Measurements from ENCODE around the gene RBMS3.
"Not testable (repeated sequence)": the region's sequence is repeated elsewhere in the genome, so short reads cannot be mapped to it uniquely, and the experiment has no call there.

RBMS3 gene

GRCh38 chr3:29775340-29775739 is 494.5 kb downstream of the RBMS3 start:
- no peak overlapping the region for H3K27ac ChIP-seq (ENCODE audit: low read length)
- no peaks in the 10 kb centered on the region for H3K36me3 ChIP-seq (ENCODE audit: control insufficient read depth in 1 of 2, insufficient read depth in 2 of 2, low read length in 2 of 2)
- H3K4me3 ChIP-seq (ENCODE audit: low read depth in 1 of 2, low read length in 2 of 2) = no peak overlapping the region
- H3K4me1 ChIP-seq (ENCODE audit: control insufficient read depth in 1 of 2, insufficient read depth in 2 of 2, low read length in 2 of 2) = no peaks in the 10 kb centered on the region
- H3K27me3 ChIP-seq (ENCODE audit: low read depth, low read length) = no peaks in the 10 kb centered on the region
- H3K9me3 ChIP-seq (ENCODE audit: control insufficient read depth in 1 of 2, low read length in 2 of 2) = no peaks in the 10 kb centered on the region

- no peaks in the 10 kb centered on the region for H3K4me1 ChIP-seq (ENCODE audit: control insufficient read depth in 1 of 2, insufficient read depth in 2 of 2, low read length in 2 of 2)
- H3K27ac ChIP-seq (ENCODE audit: low read length) = no peak overlapping the region
- H3K36me3 ChIP-seq (ENCODE audit: control insufficient read depth in 1 of 2, insufficient read depth in 2 of 2, low read length in 2 of 2) = no peaks in the 10 kb centered on the region
- H3K27me3 ChIP-seq (ENCODE audit: low read depth, low read length) = no peaks in the 10 kb centered on the region
- H3K9me3 ChIP-seq (ENCODE audit: control insufficient read depth in 1 of 2, low read length in 2 of 2) = no peaks in the 10 kb centered on the region
- no peak overlapping the region for H3K4me3 ChIP-seq (ENCODE audit: low read depth in 1 of 2, low read length in 2 of 2)
Observed at GRCh38 chr3:29777869-29778268, 497.0 kb downstream of the RBMS3 start.

GRCh38 chr3:29789686-29790085 is 508.8 kb downstream of the RBMS3 start:
- no peaks in the 10 kb centered on the region for H3K4me1 ChIP-seq (ENCODE audit: control insufficient read depth in 1 of 2, insufficient read depth in 2 of 2, low read length in 2 of 2)
- no peak overlapping the region for H3K4me3 ChIP-seq (ENCODE audit: low read depth in 1 of 2, low read length in 2 of 2)
- no peaks in the 10 kb centered on the region for H3K36me3 ChIP-seq (ENCODE audit: control insufficient read depth in 1 of 2, insufficient read depth in 2 of 2, low read length in 2 of 2)
- H3K27me3 ChIP-seq (ENCODE audit: low read depth, low read length) = no peaks in the 10 kb centered on the region
- H3K9me3 ChIP-seq (ENCODE audit: control insufficient read depth in 1 of 2, low read length in 2 of 2) = no peaks in the 10 kb centered on the region
- H3K27ac ChIP-seq (ENCODE audit: low read length) = no peak overlapping the region

DNA sequence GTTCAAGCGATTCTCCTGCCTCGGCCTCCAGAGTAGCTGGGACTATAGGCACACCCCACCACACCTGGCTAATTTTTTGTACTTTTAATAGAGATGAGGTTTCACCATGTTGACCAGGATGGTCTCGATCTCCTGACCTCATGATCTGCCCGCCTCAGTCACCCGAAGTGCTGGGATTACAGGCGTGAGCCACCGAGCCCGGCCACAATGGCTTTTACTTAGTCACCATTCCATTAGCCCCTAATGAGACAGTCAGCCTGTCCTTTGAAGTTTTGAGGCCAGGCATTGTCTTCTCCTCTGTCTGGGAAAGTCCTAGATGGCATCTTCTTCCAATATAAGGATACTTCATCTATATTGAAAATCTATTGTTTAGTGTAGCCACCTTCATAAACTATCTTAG is 515.9 kb downstream of the RBMS3 start:
- H3K4me3 ChIP-seq (ENCODE audit: low read depth in 1 of 2, low read length in 2 of 2) = no peak overlapping the region

DNA sequence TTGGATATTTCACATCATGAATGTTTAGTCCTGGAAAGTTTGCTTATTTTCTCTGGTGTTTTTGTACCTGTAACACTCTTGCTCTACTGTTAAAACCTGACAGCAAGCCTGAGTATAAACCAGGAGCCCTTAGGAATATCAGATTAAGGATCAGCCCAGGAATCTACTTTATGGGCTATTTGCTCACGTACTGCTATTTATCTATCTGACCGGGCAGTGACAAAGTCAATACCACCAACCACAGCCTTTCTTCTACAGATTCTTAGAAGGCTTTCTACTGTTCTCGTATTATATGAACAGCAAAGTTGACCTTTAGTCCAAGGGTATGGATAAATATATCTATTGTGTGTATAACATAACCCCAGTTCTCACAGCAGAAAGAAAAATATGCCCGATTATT is 521.2 kb downstream of the RBMS3 start:
- no peaks in the 10 kb centered on the region for H3K36me3 ChIP-seq (ENCODE audit: control insufficient read depth in 1 of 2, insufficient read depth in 2 of 2, low read length in 2 of 2)

More for the DNA sequence above, 515.9 kb downstream of the RBMS3 start:
- H3K4me1 ChIP-seq (ENCODE audit: control insufficient read depth in 1 of 2, insufficient read depth in 2 of 2, low read length in 2 of 2) = no peaks in the 10 kb centered on the region
- H3K36me3 ChIP-seq (ENCODE audit: control insufficient read depth in 1 of 2, insufficient read depth in 2 of 2, low read length in 2 of 2) = no peaks in the 10 kb centered on the region
- no peaks in the 10 kb centered on the region for H3K9me3 ChIP-seq (ENCODE audit: control insufficient read depth in 1 of 2, low read length in 2 of 2)
- H3K27ac ChIP-seq (ENCODE audit: low read length) = no peak overlapping the region
- no peaks in the 10 kb centered on the region for H3K27me3 ChIP-seq (ENCODE audit: low read depth, low read length)

GRCh38 chr3:29804044-29804443 is 523.2 kb downstream of the RBMS3 start:
- Histone ChIP-seq H3K4me1 (ENCODE audit: control insufficient read depth in 1 of 2, insufficient read depth in 2 of 2, low read length in 2 of 2) (no peaks in the 10 kb centered on the region), H3K4me3 (ENCODE audit: low read depth in 1 of 2, low read length in 2 of 2) (no peak overlapping the region)

More for the DNA sequence above, 521.2 kb downstream of the RBMS3 start:
- no peak overlapping the region for H3K4me3 ChIP-seq (ENCODE audit: low read depth in 1 of 2, low read length in 2 of 2)
- H3K27ac ChIP-seq (ENCODE audit: low read length) = no peak overlapping the region
- no peaks in the 10 kb centered on the region for H3K4me1 ChIP-seq (ENCODE audit: control insufficient read depth in 1 of 2, insufficient read depth in 2 of 2, low read length in 2 of 2)
- H3K9me3 ChIP-seq (ENCODE audit: control insufficient read depth in 1 of 2, low read length in 2 of 2) = no peaks in the 10 kb centered on the region
- no peaks in the 10 kb centered on the region for H3K27me3 ChIP-seq (ENCODE audit: low read depth, low read length)

DNA sequence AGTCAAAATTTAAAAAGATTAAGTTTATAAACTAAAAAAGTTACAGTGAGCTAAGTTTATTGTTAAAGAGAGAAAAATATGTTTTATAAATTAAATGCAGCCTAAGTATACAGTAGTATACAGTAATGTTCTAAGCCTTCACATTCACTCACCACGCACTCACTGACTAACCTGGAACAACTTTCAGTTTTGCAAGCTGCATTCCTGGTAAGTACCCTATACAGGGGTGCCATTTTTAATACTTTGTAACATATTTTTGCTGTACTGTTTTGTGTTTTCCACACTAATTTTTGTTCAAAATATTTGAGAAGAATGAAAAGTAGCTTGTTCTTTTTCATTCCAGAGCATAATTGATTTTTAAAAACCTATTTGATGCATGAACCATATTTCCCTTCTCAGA is 524.9 kb downstream of the RBMS3 start:
- Histone ChIP-seq H3K9me3 (ENCODE audit: control insufficient read depth in 1 of 2, low read length in 2 of 2) (no peaks in the 10 kb centered on the region), H3K27ac (ENCODE audit: low read length) (no peak overlapping the region)

More at GRCh38 chr3:29804044-29804443, 523.2 kb downstream of the RBMS3 start:
- Histone ChIP-seq H3K9me3 (ENCODE audit: control insufficient read depth in 1 of 2, low read length in 2 of 2) (no peaks in the 10 kb centered on the region), H3K27ac (ENCODE audit: low read length) (no peak overlapping the region), H3K27me3 (ENCODE audit: low read depth, low read length) (no peaks in the 10 kb centered on the region), H3K36me3 (ENCODE audit: control insufficient read depth in 1 of 2, insufficient read depth in 2 of 2, low read length in 2 of 2) (no peaks in the 10 kb centered on the region)

GRCh38 chr3:29808324-29808723 is 527.5 kb downstream of the RBMS3 start:
- H3K4me3 ChIP-seq (ENCODE audit: low read depth in 1 of 2, low read length in 2 of 2); H3K36me3 ChIP-seq (ENCODE audit: control insufficient read depth in 1 of 2, insufficient read depth in 2 of 2, low read length in 2 of 2): not testable (repeated sequence)

More for the DNA sequence above, 524.9 kb downstream of the RBMS3 start:
- Histone ChIP-seq H3K36me3 (ENCODE audit: control insufficient read depth in 1 of 2, insufficient read depth in 2 of 2, low read length in 2 of 2) (no peaks in the 10 kb centered on the region), H3K4me3 (ENCODE audit: low read depth in 1 of 2, low read length in 2 of 2) (no peak overlapping the region), H3K4me1 (ENCODE audit: control insufficient read depth in 1 of 2, insufficient read depth in 2 of 2, low read length in 2 of 2) (no peaks in the 10 kb centered on the region), H3K27me3 (ENCODE audit: low read depth, low read length) (no peaks in the 10 kb centered on the region)

DNA sequence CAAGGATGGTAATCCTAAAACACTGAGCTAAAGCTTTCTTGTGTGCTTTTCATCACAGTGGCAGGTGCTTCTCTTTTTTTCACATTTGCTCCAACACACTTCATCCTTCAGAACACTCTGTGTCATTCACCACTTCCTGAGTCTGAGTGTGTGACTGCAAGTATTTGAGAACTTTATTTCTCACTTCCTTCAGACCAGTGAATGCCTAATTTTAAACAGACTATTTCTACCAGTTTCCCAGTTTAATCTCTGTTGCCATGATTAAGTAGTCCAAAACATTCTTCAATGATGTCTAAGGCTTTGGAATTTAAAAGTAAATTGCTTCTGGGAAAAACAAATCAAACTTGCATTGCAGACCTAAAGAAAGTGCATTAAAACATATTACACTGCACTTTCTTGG is 541.2 kb downstream of the RBMS3 start:
- Histone ChIP-seq H3K27me3 (ENCODE audit: low read depth, low read length) (no peaks in the 10 kb centered on the region), H3K9me3 (ENCODE audit: control insufficient read depth in 1 of 2, low read length in 2 of 2) (no peaks in the 10 kb centered on the region), H3K4me3 (ENCODE audit: low read depth in 1 of 2, low read length in 2 of 2) (no peak overlapping the region), H3K27ac (ENCODE audit: low read length) (no peak overlapping the region), H3K4me1 (ENCODE audit: control insufficient read depth in 1 of 2, insufficient read depth in 2 of 2, low read length in 2 of 2) (no peaks in the 10 kb centered on the region), H3K36me3 (ENCODE audit: control insufficient read depth in 1 of 2, insufficient read depth in 2 of 2, low read length in 2 of 2) (no peaks in the 10 kb centered on the region)

More at GRCh38 chr3:29808324-29808723, 527.5 kb downstream of the RBMS3 start:
- not testable (repeated sequence) for H3K27me3 ChIP-seq (ENCODE audit: low read depth, low read length); H3K9me3 ChIP-seq (ENCODE audit: control insufficient read depth in 1 of 2, low read length in 2 of 2); H3K27ac ChIP-seq (ENCODE audit: low read length); H3K4me1 ChIP-seq (ENCODE audit: control insufficient read depth in 1 of 2, insufficient read depth in 2 of 2, low read length in 2 of 2)

DNA sequence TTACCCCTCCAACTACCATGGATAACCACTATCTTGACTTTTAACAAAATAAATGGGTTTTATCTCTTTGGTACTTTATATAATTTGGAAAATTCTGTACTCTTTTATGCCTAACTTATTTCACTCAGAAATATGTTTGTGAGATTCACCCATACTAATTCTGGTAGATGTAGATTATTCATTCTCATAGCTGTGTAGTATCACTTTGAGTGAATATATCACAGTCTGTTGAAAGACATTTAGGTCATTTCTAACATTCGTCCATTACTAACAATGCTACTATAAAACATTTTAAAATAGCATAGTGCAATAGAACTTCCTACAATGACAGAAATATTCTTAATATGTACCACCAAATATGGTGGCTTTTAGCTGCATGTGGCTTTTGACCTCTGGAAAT is 542.4 kb downstream of the RBMS3 start:
- no peaks in the 10 kb centered on the region for H3K36me3 ChIP-seq (ENCODE audit: control insufficient read depth in 1 of 2, insufficient read depth in 2 of 2, low read length in 2 of 2)
- H3K4me3 ChIP-seq (ENCODE audit: low read depth in 1 of 2, low read length in 2 of 2) = no peak overlapping the region
- H3K27me3 ChIP-seq (ENCODE audit: low read depth, low read length) = no peaks in the 10 kb centered on the region
- no peaks in the 10 kb centered on the region for H3K9me3 ChIP-seq (ENCODE audit: control insufficient read depth in 1 of 2, low read length in 2 of 2)
- H3K4me1 ChIP-seq (ENCODE audit: control insufficient read depth in 1 of 2, insufficient read depth in 2 of 2, low read length in 2 of 2) = no peaks in the 10 kb centered on the region
- H3K27ac ChIP-seq (ENCODE audit: low read length) = no peak overlapping the region

DNA sequence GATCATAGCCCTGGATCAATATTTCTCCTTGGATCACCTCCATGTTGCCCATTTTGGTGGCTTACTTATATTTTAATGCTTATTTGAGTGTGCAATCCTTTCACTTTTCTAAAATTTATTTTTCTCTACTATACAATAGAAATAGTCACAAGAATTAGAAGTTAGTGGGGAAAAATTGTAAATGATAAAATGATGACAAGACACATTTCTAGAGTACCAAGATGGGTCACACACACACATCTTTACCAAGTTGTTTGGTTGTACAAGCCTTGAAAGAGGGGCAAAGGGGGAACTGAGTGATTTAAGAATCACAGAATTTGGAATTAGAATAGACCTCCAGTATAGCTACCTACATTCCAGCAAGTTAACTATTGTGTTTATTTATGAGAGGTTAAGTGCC is 545.8 kb downstream of the RBMS3 start:
- Histone ChIP-seq H3K4me3 (ENCODE audit: low read depth in 1 of 2, low read length in 2 of 2) (no peak overlapping the region), H3K27ac (ENCODE audit: low read length) (no peak overlapping the region), H3K36me3 (ENCODE audit: control insufficient read depth in 1 of 2, insufficient read depth in 2 of 2, low read length in 2 of 2) (no peaks in the 10 kb centered on the region), H3K4me1 (ENCODE audit: control insufficient read depth in 1 of 2, insufficient read depth in 2 of 2, low read length in 2 of 2) (no peaks in the 10 kb centered on the region), H3K27me3 (ENCODE audit: low read depth, low read length) (no peaks in the 10 kb centered on the region), H3K9me3 (ENCODE audit: control insufficient read depth in 1 of 2, low read length in 2 of 2) (no peaks in the 10 kb centered on the region)

DNA sequence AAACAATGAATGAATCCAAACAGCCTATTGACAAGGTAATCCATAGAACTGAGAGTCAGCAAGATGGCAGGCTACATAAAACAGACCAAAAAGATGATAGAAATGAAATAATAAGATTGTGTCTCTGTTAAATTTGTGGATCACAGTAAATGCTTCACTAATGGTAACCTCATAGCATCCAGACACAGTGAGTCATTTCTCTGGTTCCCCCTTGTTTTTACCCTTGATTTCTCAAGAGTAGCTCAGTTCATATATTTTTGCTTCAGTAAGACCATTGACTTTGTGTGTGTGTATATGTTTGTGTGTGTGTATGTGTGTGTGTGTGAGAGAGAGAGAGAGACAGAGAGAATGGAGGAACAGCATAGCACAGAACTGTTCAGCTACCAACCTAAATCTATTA is 546.9 kb downstream of the RBMS3 start:
- H3K9me3 ChIP-seq (ENCODE audit: control insufficient read depth in 1 of 2, low read length in 2 of 2) = no peaks in the 10 kb centered on the region
- H3K4me3 ChIP-seq (ENCODE audit: low read depth in 1 of 2, low read length in 2 of 2) = no peak overlapping the region
- no peaks in the 10 kb centered on the region for H3K36me3 ChIP-seq (ENCODE audit: control insufficient read depth in 1 of 2, insufficient read depth in 2 of 2, low read length in 2 of 2)
- H3K27ac ChIP-seq (ENCODE audit: low read length) = no peak overlapping the region
- H3K27me3 ChIP-seq (ENCODE audit: low read depth, low read length) = no peaks in the 10 kb centered on the region
- no peaks in the 10 kb centered on the region for H3K4me1 ChIP-seq (ENCODE audit: control insufficient read depth in 1 of 2, insufficient read depth in 2 of 2, low read length in 2 of 2)
